Naive thymus-derived CD8-positive, alpha-beta T cell (primary cell): ENCODE results near the gene ZNF555. TPM values are rescaled to one million over a fixed set of nuclear protein-coding genes. Genes with fewer than 3 reads are reported as not detected.
A peak's percentile ranks its signal among the peaks of the same experiment; 100 is the strongest.
"Not testable (repeated sequence)": the region's sequence is repeated elsewhere in the genome, so short reads cannot be mapped to it uniquely, and the experiment has no call there.

ENCODE experiments used
- ATAC-seq, 2 donors: fragments of 150-1000 bp; cut with Tn5 transposase in 1 of 2; sonication (Bioruptor Pico), chemical (Tn5 transposase) in 1 of 2; 1 replicate in 1 of 2; 2 replicates in 1 of 2; pipeline ENCODE4 v1.10.0; 2021; ENCODE audit warnings: mild to moderate bottlenecking in 2 of 2, moderate library complexity in 2 of 2
- POLR2A ChIA-PET: fragments of 350-600 bp; sonication (Branson Sonifier 250); formaldehyde crosslinking; loops from one replicate; lab custom pipeline; 2021; ENCODE audit warnings: antibody characterized with exemption; lab: Charles Lee
- DNase-seq, 10 donors: peaks; one replicate each; pipeline versions ENCODE4 v3.0.0 to v3.0.0-alpha.2; 2020 to 2022
- H3K27ac Mint-ChIP-seq, 10 donors: one replicate each; pipeline ENCODE4 v1.8.0; 2020 to 2022; ENCODE audit warnings: mild to moderate bottlenecking in 10 of 10, mixed read lengths in 10 of 10, moderate library complexity in 4 of 10, inconsistent platforms in 1 of 10
- H3K27me3 Mint-ChIP-seq, 5 donors: one replicate each; pipeline ENCODE4 v1.8.0; 2021 to 2022; ENCODE audit warnings: mixed read lengths in 5 of 5
- H3K36me3 Mint-ChIP-seq, 3 donors: one replicate each; pipeline ENCODE4 v1.8.0; 2020 to 2022; ENCODE audit warnings: mixed read lengths in 3 of 3, mild to moderate bottlenecking in 2 of 3, inconsistent platforms in 1 of 3
- H3K4me1 Mint-ChIP-seq, 4 donors: one replicate each; pipeline ENCODE4 v1.8.0; 2021 to 2022; ENCODE audit warnings: mixed read lengths in 4 of 4
- H3K4me3 Mint-ChIP-seq, 10 donors: one replicate each; pipeline ENCODE4 v1.8.0; 2020 to 2022; ENCODE audit warnings: mild to moderate bottlenecking in 10 of 10, mixed read lengths in 10 of 10, moderate library complexity in 6 of 10, inconsistent platforms in 1 of 10
- H3K9me3 Mint-ChIP-seq, 9 donors: one replicate each; pipeline ENCODE4 v1.8.0; 2020 to 2022; ENCODE audit warnings: mixed read lengths in 9 of 9, mild to moderate bottlenecking in 3 of 9, inconsistent platforms in 1 of 9, moderate library complexity in 1 of 9
- polyA plus RNA-seq, 3 donors: library from polyadenylated mRNA; unstranded; fragments of 300-500 nt; fragmentation: Illumina TruSeq; gene quantifications; one replicate each; pipeline ENCODE4 v1.2.3, GENCODE V29; 2021
- total RNA-seq, 8 experiments: library from RNA in 2 of 8; stranded (reverse) in 2 of 8; gene quantifications; one replicate each; pipeline ENCODE4 v1.2.3 and lab custom pipeline; 2021 to 2026

The ZNF555 gene
- total and polyA plus RNA-seq, 5 experiments from 2014 or later: 1.0 to 8.7 (median 3.4) TPM

- H3K4me1 Mint-ChIP-seq: peaks cover 5 to 12% (median 9%) of the 10 kb centered on the region in 4 donors
- no peak for DNase-seq
- POLR2A ChIA-PET: interaction anchor here (0.9 kb wide), 1 partner anchor 15 kb away, joined by 3 read pairs; no protein-coding TSS in a partner anchor
- no peaks in the 10 kb centered on the region for H3K27me3 Mint-ChIP-seq
- H3K9me3 Mint-ChIP-seq: peaks cover 0 to 23% (median 3%) of the 10 kb centered on the region in 9 donors
- no peak for ATAC-seq
- no peak overlapping the region for H3K27ac Mint-ChIP-seq
- no peak overlapping the region for H3K4me3 Mint-ChIP-seq
- H3K36me3 Mint-ChIP-seq: peaks cover 0 to 5% (median 0%) of the 10 kb centered on the region in 3 donors
Measured at GRCh38 chr19:2896694-2897093, 55.4 kb downstream of the ZNF555 start.

- peaks cover 8 to 30% (median 24%) of the 10 kb centered on the region in 4 donors for H3K4me1 Mint-ChIP-seq
- H3K36me3 Mint-ChIP-seq: peaks cover 0 to 5% (median 0%) of the 10 kb centered on the region in 3 donors
- POLR2A ChIA-PET: interaction anchor here (0.6 to 1.1 kb wide), 4 partner anchors 50 to 423 kb away, joined by 3 to 7 read pairs (median 4); partner anchors contain the start of genes THOP1 and ZNF555
- peak; percentile 87 to 99 (median 96) for DNase-seq
- H3K27me3 Mint-ChIP-seq: no peaks in the 10 kb centered on the region
- peak within 1 kb of the TSS; percentile 82 to 98 (median 92) for H3K27ac Mint-ChIP-seq
- H3K9me3 Mint-ChIP-seq: peaks cover 0 to 23% (median 3%) of the 10 kb centered on the region in 9 donors
- peak; percentile 97 to 98 for ATAC-seq
- peak within 1 kb of the TSS; percentile 95 to 100 (median 98) for H3K4me3 Mint-ChIP-seq
Measured at GRCh38 chr19:2900296-2901252, 59.3 kb downstream of the ZNF555 start, which contains the start of gene ZNF57. TSS of gene ZNF57 (plus strand) at chr19:2900928. CDS start at chr19:2901046, 118 bp downstream.

DNA sequence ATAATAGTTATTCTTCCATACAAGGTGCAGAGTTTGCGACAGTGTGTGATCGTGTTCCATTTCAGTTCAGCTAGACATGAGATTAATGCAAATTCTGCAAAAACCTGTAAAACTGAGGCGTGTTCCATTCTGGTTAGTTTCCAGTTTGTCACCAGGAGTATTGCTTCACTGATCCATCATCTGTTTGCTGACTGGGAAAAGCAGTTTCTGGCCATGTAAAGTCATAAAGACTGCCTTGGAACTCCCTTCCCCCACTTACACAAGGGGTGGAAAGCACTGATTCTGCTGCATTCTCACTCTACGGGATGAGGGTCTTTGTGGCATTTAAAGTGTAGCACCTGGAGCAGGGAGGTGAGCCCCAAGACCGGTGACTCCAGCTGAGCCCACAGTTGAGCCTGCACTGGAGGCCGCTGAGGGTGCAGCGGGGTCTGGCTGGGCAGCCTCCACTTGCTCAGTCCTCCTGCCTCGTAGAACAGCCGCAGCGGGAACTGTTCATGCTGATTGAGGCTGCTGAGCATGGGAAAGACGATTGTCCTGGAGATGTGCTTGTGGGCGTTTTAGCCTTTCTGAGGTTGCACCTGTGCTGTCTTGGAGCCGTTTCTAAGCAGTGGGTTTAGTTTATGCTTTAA is 61.4 kb downstream of the ZNF555 start:
- Mint-ChIP-seq H3K4me1 (peaks cover 8 to 36% (median 31%) of the 10 kb centered on the region in 4 donors), H3K27ac (peak overlapping the region in 1 of 10 donors; percentile 19), H3K27me3 (no peaks in the 10 kb centered on the region), H3K9me3 (peaks cover 0 to 5% (median 0%) of the 10 kb centered on the region in 9 donors), H3K4me3 (peak overlapping the region in 7 of 10 donors; percentile 50 to 100 (median 97)), H3K36me3 (peaks cover 0 to under 1% (median 0%) of the 10 kb centered on the region in 3 donors)
- DNase-seq: no peak
- POLR2A ChIA-PET: interaction anchor here (1.1 kb wide), 1 partner anchor 30 kb away, joined by 4 read pairs; no protein-coding TSS in a partner anchor
- no peak for ATAC-seq

- Mint-ChIP-seq H3K4me3 (peak overlapping the region in 2 of 10 donors; percentile 36 to 48), H3K4me1 (peaks cover 8 to 36% (median 31%) of the 10 kb centered on the region in 4 donors)
- DNase-seq, H3K9me3 Mint-ChIP-seq, H3K27me3 Mint-ChIP-seq, POLR2A ChIA-PET, H3K36me3 Mint-ChIP-seq, ATAC-seq, H3K27ac Mint-ChIP-seq: not testable (repeated sequence)
Measured at GRCh38 chr19:2903326-2903725, 62.1 kb downstream of the ZNF555 start.

GRCh38 chr19:2905918-2906519 is 64.7 kb downstream of the ZNF555 start:
- Mint-ChIP-seq H3K9me3 (no peaks in the 10 kb centered on the region), H3K4me1 (peaks cover 11 to 35% (median 28%) of the 10 kb centered on the region in 4 donors), H3K27me3 (no peaks in the 10 kb centered on the region), H3K27ac (no peak overlapping the region), H3K36me3 (peaks cover 0 to 3% (median 2%) of the 10 kb centered on the region in 3 donors), H3K4me3 (no peak overlapping the region)
- no peak for DNase-seq
- POLR2A ChIA-PET: interaction anchor here (0.5 kb wide), 1 partner anchor 35 kb away, joined by 7 read pairs; no protein-coding TSS in a partner anchor
- ATAC-seq: no peak

DNA sequence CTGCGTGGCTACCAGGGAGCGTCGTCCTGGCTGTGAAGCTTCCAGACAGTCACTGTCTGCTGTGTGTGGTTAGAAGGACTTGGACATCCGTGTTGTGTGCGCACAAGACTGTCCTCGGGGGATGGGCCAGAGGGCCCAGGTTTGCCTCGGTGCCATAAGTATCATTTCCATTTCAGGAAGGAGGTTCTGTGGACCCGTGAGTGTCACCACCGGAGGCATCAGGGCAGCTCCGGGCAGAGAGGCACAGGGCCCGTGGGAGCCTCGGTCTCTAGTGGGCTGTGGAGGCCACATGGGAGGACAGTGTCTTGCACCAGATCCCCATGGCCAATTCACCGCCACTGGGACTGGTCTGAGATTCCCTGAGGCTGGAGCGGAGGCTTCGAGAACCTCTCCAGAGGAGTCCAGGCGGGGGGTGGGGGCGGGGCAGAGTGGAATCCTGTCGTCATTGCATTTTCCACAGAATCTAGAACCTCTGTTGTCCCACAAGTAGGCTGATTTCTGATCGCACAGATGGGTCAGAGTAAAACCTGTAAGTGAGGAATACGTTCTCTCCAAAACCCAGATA is 65.4 kb downstream of the ZNF555 start:
- no peaks in the 10 kb centered on the region for H3K9me3 Mint-ChIP-seq
- POLR2A ChIA-PET: interaction anchor here (0.5 kb wide), 1 partner anchor 34 kb away, joined by 7 read pairs; no protein-coding TSS in a partner anchor
- H3K4me3 Mint-ChIP-seq: no peak overlapping the region
- no peak overlapping the region for H3K27ac Mint-ChIP-seq
- peaks cover 11 to 28% (median 25%) of the 10 kb centered on the region in 4 donors for H3K4me1 Mint-ChIP-seq
- DNase-seq (no peak), ATAC-seq (no peak)
- no peaks in the 10 kb centered on the region for H3K27me3 Mint-ChIP-seq
- peaks cover 0 to 4% (median 3%) of the 10 kb centered on the region in 3 donors for H3K36me3 Mint-ChIP-seq

Other genes with a start within 250 kb of the ZNF555 start
- gene GNG7, start 138.8 kb upstream of the ZNF555 start, total RNA-seq: 1 to 10 TPM; 8.5 TPM
- gene GNG7, start 138.8 kb upstream of the ZNF555 start, polyA plus RNA-seq: 1 to 10 TPM; 1.8 to 4.2 (median 2.5) TPM
- under 1 TPM; 0.75 to 0.77 TPM for gene DIRAS1, start 120.1 kb upstream of the ZNF555 start, total RNA-seq
- gene DIRAS1, start 120.1 kb upstream of the ZNF555 start, polyA plus RNA-seq: not detected
- gene SLC39A3, start 101.5 kb upstream of the ZNF555 start, total RNA-seq: 10 to 100 TPM; 23.2 to 23.4 TPM
- 10 to 100 TPM; 41.1 to 43.8 (median 41.6) TPM for gene SLC39A3, start 101.5 kb upstream of the ZNF555 start, polyA plus RNA-seq
- 10 to 100 TPM; 33.8 to 34.3 TPM for gene SGTA, start 58.2 kb upstream of the ZNF555 start, total RNA-seq
- 10 to 100 TPM; 23.4 to 37.0 (median 28.4) TPM for gene SGTA, start 58.2 kb upstream of the ZNF555 start, polyA plus RNA-seq
- 10 to 100 TPM; 33.0 to 40.6 TPM for gene THOP1, start 56.0 kb upstream of the ZNF555 start, total RNA-seq
- gene THOP1, start 56.0 kb upstream of the ZNF555 start, polyA plus RNA-seq: 10 to 100 TPM; 28.8 to 38.6 (median 37.8) TPM
- 1 to 10 TPM; 7.6 to 7.8 TPM for gene ZNF554, start 21.6 kb upstream of the ZNF555 start, total RNA-seq
- gene ZNF554, start 21.6 kb upstream of the ZNF555 start, polyA plus RNA-seq: 1 to 10 TPM; 3.6 to 8.3 (median 4.5) TPM
- gene ZNF556, start 25.9 kb downstream of the ZNF555 start, total RNA-seq: not detected
- not detected for gene ZNF556, start 25.9 kb downstream of the ZNF555 start, polyA plus RNA-seq
- gene ZNF57, start 59.5 kb downstream of the ZNF555 start, total RNA-seq: 1 to 10 TPM; 3.0 to 3.6 TPM
- 1 to 10 TPM; 1.7 to 2.9 (median 1.8) TPM for gene ZNF57, start 59.5 kb downstream of the ZNF555 start, polyA plus RNA-seq
- 1 to 10 TPM; 5.7 to 6.9 TPM for gene ZNF77, start 103.5 kb downstream of the ZNF555 start, total RNA-seq
- gene ZNF77, start 103.5 kb downstream of the ZNF555 start, polyA plus RNA-seq: 1 to 10 TPM; 1.3 to 2.1 (median 1.7) TPM
- under 1 TPM in 1 of 2 experiments, not detected in 1; 0.30 TPM for gene TLE6, start 136.1 kb downstream of the ZNF555 start, total RNA-seq
- under 1 TPM in 2 of 3 donors, not detected in 1; 0.52 to 0.82 TPM for gene TLE6, start 136.1 kb downstream of the ZNF555 start, polyA plus RNA-seq
- gene TLE2, start 187.8 kb downstream of the ZNF555 start, total RNA-seq: 10 to 100 TPM; 19.1 to 21.1 TPM
- gene TLE2, start 187.8 kb downstream of the ZNF555 start, polyA plus RNA-seq: 10 to 100 TPM in 2 of 3 donors, 1 to 10 TPM in 1; 7.0 to 12.4 (median 10.8) TPM
- 100 to 1,000 TPM; 981 to 983 TPM for gene TLE5, start 221.0 kb downstream of the ZNF555 start, total RNA-seq
- 100 to 1,000 TPM; 451 to 924 (median 555) TPM for gene TLE5, start 221.0 kb downstream of the ZNF555 start, polyA plus RNA-seq